PC-3 (cell line): ENCODE data around the gene GNAT3.

Source experiments
- CTCF ChIP-seq: fragments of 300-600 bp; sonication (generic); conservative IDR thresholded peaks from 2 replicates; pipeline ENCODE4 v1.5.1; 2017; ENCODE audit warnings: antibody characterized with exemption, low read depth, mild to moderate bottlenecking, low read length
- EZH2 ChIP-seq: fragments of 300-600 bp; sonication (generic); IDR thresholded peaks from one replicate; pipeline ENCODE4 v1.6.1; 2017; ENCODE audit warnings: antibody characterized with exemption, mild to moderate bottlenecking, low read length; ENCODE audit not compliant: unreplicated experiment

GRCh38 chr7:80415522-80415921 is 96.3 kb downstream of the GNAT3 start:
- TF ChIP-seq CTCF (no peak), EZH2 (no peak)
